Activated CD4-positive, CD25-positive, alpha-beta regulatory T cell treated with anti-CD3 and anti-CD28 coated beads, Interleukin-2, amount 50 U/mL, for 16 hours (primary cell): ENCODE measurements around the gene LDB2.

Source experiments
- DNase-seq: peaks from one replicate; pipeline ENCODE4 v3.0.0-alpha.2; 2020; ENCODE audit warnings: low read depth, low spot score

The LDB2 gene

GRCh38 chr4:16843831-16844508, 54.5 kb downstream of the LDB2 start:
- DNase-seq: no peak

DNA sequence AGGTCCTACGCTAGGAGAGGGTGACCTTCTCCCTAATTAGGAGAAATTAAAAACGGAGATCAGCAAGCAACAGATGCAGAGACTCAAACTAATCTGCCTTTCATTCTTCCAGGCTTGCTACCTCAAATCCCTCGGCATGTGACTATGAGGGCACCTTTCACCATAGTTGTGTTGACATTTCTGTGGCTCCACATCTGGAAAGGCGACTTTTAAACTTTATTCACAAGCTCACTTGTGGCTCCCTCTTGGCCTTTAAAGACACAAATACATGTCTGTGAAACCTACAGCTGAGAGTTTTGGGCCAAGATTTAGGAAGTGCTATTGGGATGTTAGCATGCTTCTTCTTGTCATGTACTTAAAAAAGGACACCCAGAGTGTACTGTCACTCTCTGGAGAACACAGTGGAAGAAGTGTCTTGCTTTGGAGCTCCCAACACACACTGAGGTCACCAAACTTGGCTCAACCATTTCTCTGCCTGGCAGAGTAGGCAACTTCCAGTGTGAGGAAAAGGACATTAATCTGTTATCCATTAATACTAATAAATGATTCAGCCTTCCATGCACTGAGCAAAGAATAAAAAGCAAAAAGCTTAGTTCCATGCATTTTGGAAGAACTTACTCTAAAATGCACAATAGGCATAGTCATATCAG, 60.1 kb downstream of the LDB2 start:
- no peak for DNase-seq

- no peak for DNase-seq
These were observed 61.0 kb downstream of the LDB2 start for GRCh38 chr4:16837475-16837874.

- DNase-seq: no peak
These were observed 62.1 kb downstream of the LDB2 start for GRCh38 chr4:16836324-16836723.

DNA sequence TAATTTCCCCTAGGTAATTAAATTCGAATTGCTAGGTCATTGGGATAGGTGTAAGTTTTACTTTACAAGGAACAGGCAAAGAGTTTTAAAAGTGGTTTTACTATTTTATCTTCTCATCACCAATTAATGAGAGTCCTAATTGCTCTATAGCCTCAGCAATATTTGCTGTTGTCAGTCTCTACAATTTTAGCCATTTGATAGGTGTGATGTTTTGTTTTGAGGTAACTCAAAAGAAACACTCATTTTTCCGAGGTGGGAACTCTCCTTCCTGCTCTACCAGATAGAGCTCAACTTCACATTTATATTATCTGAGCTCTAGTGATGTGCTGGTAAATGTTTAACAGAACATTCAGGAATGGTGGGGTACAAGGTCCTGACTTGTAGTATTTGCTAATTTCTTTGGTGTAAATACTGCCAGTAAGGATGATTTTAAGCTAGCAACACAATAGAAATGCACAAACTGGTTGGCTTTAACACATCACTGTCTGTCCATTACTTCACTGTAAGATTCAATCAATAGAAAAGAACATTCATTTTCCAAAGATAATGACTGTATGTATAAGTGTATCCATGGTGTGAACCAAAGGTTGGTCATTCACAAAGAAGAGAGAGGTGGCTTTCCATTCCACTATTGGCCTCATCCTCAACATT, 62.7 kb downstream of the LDB2 start:
- no peak for DNase-seq

- no peak for DNase-seq
These were observed 63.6 kb downstream of the LDB2 start for GRCh38 chr4:16834814-16835213.

- no peak for DNase-seq
These were observed 64.7 kb downstream of the LDB2 start for GRCh38 chr4:16833722-16834121.

DNA sequence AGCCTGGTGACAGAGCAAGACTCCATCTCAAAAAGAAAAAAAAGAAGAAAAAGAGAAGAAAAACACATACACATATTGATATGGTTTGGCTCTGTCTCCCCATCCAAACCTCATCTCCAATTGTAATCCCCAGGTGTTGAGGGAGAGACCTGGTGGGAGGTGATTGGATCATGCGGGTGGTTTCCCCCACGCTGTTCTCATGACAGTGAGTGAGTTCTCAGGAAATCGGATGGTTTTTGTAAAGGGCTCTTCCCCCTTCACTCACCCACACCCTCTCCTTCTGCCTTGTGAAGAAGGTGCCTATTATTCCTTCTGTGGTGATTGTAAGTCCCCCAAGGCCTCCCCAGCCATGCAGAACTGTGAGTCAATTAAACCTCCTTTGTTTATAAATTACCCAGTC, 68.4 kb downstream of the LDB2 start:
- DNase-seq: no peak

- DNase-seq: no peak
These were observed 70.4 kb downstream of the LDB2 start for GRCh38 chr4:16827794-16828724.

DNA sequence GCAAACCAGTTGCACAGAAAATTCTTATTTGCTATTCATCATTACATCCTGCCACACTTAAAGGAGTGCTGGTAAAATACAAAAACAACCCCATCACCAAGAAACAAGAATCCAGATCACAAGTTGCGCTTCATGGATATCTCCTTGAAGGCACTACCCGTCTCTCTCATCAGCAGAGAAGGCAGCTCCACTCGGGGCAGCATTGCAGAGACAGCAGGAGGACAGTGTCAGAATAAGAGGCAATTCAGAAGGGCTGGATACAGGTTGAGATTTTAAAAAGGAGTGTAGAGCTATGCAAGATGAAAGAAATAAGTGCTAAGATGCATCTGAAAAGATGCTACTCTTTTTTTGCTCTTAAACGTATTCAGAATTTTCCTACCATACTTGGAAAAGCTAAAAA, 71.4 kb downstream of the LDB2 start:
- DNase-seq: no peak

DNA sequence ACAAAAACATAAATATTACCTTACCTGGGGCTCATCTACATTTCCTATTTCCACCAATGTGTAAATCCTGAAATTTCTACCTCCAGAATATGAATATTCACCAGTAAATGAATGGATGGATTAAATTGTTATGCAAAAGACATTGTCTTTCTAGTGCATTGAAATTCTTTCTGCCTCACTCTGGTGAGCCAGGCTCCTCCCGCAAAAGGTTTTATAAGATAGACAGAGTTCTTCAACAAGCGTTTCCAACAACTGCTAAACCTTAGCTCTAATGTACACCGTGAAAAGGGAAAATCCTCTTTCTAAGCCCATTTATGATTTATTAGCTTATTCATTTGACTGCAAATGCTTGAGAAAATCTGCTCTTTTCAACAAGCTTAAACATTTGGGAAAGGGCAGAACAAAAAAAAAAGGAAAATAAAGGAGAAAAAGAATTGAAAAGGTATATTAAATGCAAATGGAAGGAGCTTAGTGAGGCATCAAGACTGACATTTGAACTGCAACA, 72.0 kb downstream of the LDB2 start:
- no peak for DNase-seq

GRCh38 chr4:16824278-16824806, 74.1 kb downstream of the LDB2 start:
- DNase-seq: no peak

- DNase-seq: no peak
These were observed 78.1 kb downstream of the LDB2 start for GRCh38 chr4:16820329-16820728.

DNA sequence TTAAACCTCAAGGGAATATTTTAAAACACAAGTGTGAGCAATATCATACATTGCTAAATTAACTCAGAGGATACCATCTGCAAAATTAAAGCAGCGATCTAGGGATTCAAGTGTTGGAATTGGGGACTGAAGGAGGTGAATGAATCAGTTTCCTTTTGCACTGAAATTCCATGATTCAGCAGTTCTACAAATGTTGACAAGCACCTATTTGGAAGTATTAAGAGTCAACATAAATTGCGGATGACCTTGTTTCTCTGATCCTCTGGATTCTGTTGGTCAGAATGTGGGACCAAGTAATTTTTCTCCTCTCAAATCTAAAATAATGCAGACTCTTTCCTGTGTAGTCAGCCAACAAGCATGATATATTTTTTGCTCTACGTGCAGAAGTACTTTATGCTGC, 78.8 kb downstream of the LDB2 start:
- no peak for DNase-seq

- no peak for DNase-seq
These were observed 80.4 kb downstream of the LDB2 start for GRCh38 chr4:16818005-16818404.

GRCh38 chr4:16817286-16817685, 81.2 kb downstream of the LDB2 start:
- no peak for DNase-seq

GRCh38 chr4:16814361-16814760, 84.1 kb downstream of the LDB2 start:
- DNase-seq: no peak

DNA sequence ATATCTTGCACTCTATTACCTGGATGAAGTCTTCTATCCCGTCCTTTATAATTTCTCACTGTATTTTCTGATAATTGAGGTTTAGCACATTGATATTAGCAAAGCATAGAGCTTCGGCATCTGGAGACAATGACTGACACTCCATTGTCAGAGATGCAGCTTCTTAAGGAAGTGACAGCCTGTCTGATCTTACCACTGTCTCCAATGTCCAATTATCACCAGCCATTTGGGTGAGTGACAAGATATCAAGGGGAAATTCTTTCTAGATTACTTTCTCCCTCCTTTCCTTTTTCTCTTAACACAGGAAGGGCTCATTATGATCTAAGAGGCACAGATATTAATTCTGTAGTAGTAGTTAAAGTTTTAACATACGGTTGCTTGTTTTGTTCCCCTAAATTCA, 86.4 kb downstream of the LDB2 start:
- DNase-seq: no peak

GRCh38 chr4:16809943-16810342, 88.5 kb downstream of the LDB2 start:
- no peak for DNase-seq

DNA sequence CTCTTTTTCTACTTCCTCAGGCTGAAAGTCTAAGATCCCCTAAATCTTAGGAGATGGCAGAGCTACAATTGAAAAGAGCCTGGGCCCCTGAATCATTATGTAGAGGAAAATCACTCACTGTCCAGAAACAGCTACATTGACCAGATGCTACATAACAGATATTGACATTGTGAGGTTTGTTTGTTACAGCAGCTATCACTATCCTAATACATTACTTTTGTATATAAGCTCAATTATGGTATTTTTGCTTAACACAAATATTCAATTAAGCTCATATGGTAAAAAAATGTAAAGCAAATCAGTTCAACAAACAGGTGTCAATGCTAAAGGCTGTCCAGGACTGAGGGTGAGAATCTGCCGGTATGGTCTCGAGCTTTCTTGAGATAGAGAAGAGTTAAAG, 89.4 kb downstream of the LDB2 start:
- no peak for DNase-seq

GRCh38 chr4:16807355-16807754, 91.1 kb downstream of the LDB2 start:
- no peak for DNase-seq

DNA sequence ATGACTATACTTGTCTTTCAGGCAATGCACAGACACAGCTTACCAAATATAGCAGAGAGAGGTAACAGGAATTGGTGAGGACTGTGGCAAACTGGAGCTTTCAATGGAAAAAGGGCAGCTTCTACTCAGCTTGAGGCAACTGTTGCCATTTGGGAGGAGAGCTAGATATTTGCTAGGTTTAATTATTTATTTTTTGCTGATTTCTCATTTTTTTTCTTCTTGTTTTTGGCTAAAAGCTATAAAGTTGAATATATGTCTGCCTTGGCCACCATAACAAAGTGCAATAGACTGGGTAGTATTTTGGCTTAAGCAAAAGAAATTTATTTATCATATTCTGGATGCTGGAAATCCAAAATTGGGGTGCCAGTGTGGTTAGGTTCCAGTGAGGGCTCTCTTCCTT, 93.9 kb downstream of the LDB2 start:
- DNase-seq: no peak
